ENCODE data around the gene ANKRD10. TPM values are rescaled to one million over a fixed set of nuclear protein-coding genes. Genes with fewer than 3 reads are reported as not detected.

The ANKRD10 gene
- total and polyA plus RNA-seq, 2 of the 8 experiments (the other 6 are each of a cell fraction or from before 2014, with no cell fraction given): 146 to 218 TPM

DNA sequence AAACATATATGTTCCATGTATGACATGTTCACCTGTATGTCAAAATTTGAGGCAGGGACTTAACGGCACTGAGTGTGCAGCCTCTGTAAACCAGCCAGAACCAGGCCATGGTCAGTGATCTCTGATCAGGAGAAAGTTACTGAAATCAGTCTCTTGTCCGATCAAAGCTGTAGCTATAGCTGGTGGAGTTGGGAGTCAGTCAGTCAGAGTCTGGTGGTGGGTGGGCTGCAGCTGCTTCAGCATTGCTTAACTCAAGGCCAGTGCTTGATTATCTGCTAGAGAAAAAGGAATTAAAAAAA is 78.3 kb downstream of the ANKRD10 start:
- no peak overlapping the region for H2BK12ac ChIP-seq (ENCODE audit: low read depth, low read length)
- 56% methylated on average over 2 of the region's 2 CpGs; no CpG with 5 or more reads in 1 of the 2 experiments for WGBS, 2 experiments (ENCODE audit: extremely low coverage in 1 of 2, insufficient coverage in 1 of 2, insufficient read length in 1 of 2, insufficient replicate concordance in 2 of 2, low coverage in 1 of 2, low lambda C conversion rate in 2 of 2, missing lambda C conversion rate in 1 of 2)
- TF ChIP-seq, protein P1, sequence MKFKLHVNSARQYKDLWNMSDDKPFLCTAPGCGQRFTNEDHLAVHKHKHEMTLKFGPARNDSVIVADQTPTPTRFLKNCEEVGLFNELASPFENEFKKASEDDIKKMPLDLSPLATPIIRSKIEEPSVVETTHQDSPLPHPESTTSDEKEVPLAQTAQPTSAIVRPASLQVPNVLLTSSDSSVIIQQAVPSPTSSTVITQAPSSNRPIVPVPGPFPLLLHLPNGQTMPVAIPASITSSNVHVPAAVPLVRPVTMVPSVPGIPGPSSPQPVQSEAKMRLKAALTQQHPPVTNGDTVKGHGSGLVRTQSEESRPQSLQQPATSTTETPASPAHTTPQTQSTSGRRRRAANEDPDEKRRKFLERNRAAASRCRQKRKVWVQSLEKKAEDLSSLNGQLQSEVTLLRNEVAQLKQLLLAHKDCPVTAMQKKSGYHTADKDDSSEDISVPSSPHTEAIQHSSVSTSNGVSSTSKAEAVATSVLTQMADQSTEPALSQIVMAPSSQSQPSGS (IDR thresholded peaks at IDR 0.05; ENCODE audit: low read length): no peak

More for the DNA sequence above, 78.3 kb downstream of the ANKRD10 start:
- Histone ChIP-seq H4K8ac (ENCODE audit: extremely low read depth, insufficient read depth, low read length) (no peak overlapping the region), H3K4ac (replicated peaks; ENCODE audit: insufficient read length, low read depth, low read length) (no peak overlapping the region), H2BK120ac (replicated peaks; ENCODE audit: low read depth, low read length) (no peak overlapping the region), H3K18ac (ENCODE audit: extremely low read depth, low read length) (no peak overlapping the region), H3K79me2 (ENCODE audit: control insufficient read depth in 1 of 2, insufficient read depth in 2 of 2, low read length in 2 of 2) (no peaks in the 10 kb centered on the region), H3K4me3 (ENCODE audit: extremely low read depth in 1 of 4, insufficient read depth in 2 of 4, low read depth in 3 of 4, low read length in 4 of 4) (no peak overlapping the region), H3K23ac (ENCODE audit: insufficient read length) (no peak overlapping the region), H3K27ac (ENCODE audit: low read depth, low read length) (no peak overlapping the region), H2BK20ac (ENCODE audit: low read length) (no peak overlapping the region), H4K91ac (replicated peaks; ENCODE audit: insufficient read length, low read length) (no peak overlapping the region), H3K27me3 (replicated peaks in 1 of 4; ENCODE audit: control insufficient read depth in 3 of 4, extremely low read depth in 1 of 4, insufficient read depth in 3 of 4, low read length in 3 of 4) (no peaks in the 10 kb centered on the region), H3K56ac (replicated peaks; ENCODE audit: insufficient read length, low read depth, low read length) (no peak overlapping the region), H2BK5ac (ENCODE audit: low read depth, low read length) (no peak overlapping the region), H3K9ac (replicated peaks in 1 of 4; ENCODE audit: extremely low read depth in 1 of 4, low read depth in 3 of 4, low read length in 3 of 4) (no peak overlapping the region), H2AK5ac (ENCODE audit: low read depth, low read length) (no peak overlapping the region), H4K20me1 (replicated peaks in 1 of 2; ENCODE audit: control insufficient read depth in 1 of 2, insufficient read depth in 2 of 2, low read length in 2 of 2) (no peaks in the 10 kb centered on the region), H3K23me2 (ENCODE audit: low read depth, low read length) (no peaks in the 10 kb centered on the region; the same call in 1 of the 2 replicates), H2AFZ (ENCODE audit: low read length) (no peak overlapping the region), H3K36me3 (ENCODE audit: control insufficient read depth in 2 of 4, insufficient read depth in 4 of 4, low read length in 3 of 4) (no peaks in the 10 kb centered on the region), H3K4me2 (ENCODE audit: insufficient read depth in 1 of 2, low read depth in 2 of 2, low read length in 2 of 2) (no peak overlapping the region), H2BK15ac (ENCODE audit: low read length) (no peak overlapping the region), H3K14ac (ENCODE audit: insufficient read length) (no peak overlapping the region), H3K79me1 (ENCODE audit: low read depth, low read length) (no peaks in the 10 kb centered on the region), H3K9me3 (ENCODE audit: insufficient read depth in 2 of 2, low read depth in 1 of 2, low read length in 1 of 2) (no peaks in the 10 kb centered on the region), H4K5ac (ENCODE audit: insufficient read length, low read depth, low read length) (no peak overlapping the region), H3K4me1 (replicated peaks in 1 of 4; ENCODE audit: control insufficient read depth in 3 of 4, insufficient read depth in 4 of 4, low read length in 3 of 4) (no peaks in the 10 kb centered on the region)
- CTCF ChIA-PET (ENCODE audit: partially characterized antibody): no interaction called here
- POLR2A ChIA-PET (ENCODE audit: partially characterized antibody): no interaction called here
- DNase-seq (ENCODE audit: low read depth in 1 of 2, low spot score in 2 of 2): no peak
- FAIRE-seq: no peak

Data from H1 (cell line).